Stimulated activated CD4-positive, alpha-beta T cell treated with anti-CD3 and anti-CD28 coated beads, TNF-alpha, amount 100 ng/mL, for 48 hours (primary cell): Measurements from ENCODE around the gene UNC5A.

Source experiments
- DNase-seq, 3 donors: peaks; one replicate each; pipeline ENCODE4 v3.0.0-alpha.2; 2020; ENCODE audit warnings: low read depth in 3 of 3

Gene UNC5A

DNA sequence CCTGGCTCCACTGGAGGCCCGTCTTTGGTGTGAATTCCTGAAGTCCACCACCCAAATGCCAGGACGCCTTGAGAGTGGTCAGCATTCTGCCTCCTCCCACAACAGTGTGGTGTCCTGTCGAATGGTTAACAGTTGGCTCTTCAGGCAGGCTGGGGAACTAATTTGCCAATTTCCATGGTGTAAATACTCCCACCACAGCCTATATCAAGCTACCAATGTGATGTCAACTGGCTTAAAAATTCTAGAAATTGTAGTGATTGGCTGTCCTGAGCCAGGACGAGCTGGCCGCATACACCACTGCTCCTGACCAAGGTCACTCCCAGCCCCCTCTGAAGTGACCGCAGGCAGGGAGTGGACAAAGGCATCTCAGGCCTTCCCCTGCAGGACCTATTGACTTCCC is 11.1 kb downstream of the UNC5A start:
- no peak for DNase-seq

DNA sequence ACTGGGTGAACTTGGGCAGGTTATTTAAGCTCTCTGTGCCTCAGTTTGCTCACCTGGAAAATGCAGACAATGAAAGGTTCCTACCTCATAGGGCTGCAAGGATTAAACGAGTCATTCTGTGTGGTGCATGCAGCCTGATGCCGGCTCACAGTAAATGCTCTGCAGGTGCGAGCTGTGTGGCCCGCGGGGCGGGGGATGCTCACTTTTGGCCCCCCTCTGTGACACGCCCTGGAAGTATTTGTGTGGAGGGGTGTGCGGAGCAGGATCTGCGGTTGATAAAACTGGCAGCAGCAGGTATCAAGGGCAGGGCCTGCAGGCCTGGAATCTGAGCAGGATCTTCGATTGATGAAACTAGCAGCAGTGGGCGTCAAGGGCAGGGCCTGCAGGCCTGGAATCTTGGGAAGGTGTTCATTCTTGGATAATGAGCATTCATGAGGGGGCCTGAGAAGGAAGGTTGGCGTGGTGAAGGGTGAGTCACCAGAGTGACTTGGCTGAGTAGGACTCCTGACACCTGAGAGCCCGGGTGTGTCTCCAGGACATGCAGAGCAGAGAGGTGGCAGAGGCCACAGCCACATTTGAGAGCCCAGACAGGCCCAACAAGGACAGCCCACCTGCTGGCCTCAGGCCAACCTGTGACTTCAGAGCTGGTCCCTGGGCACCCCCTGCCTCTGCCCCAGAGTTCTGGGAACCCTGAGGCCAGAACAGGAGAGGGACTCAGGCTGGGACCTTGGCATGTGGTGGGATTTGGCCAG is 11.9 kb downstream of the UNC5A start:
- no peak for DNase-seq

DNA sequence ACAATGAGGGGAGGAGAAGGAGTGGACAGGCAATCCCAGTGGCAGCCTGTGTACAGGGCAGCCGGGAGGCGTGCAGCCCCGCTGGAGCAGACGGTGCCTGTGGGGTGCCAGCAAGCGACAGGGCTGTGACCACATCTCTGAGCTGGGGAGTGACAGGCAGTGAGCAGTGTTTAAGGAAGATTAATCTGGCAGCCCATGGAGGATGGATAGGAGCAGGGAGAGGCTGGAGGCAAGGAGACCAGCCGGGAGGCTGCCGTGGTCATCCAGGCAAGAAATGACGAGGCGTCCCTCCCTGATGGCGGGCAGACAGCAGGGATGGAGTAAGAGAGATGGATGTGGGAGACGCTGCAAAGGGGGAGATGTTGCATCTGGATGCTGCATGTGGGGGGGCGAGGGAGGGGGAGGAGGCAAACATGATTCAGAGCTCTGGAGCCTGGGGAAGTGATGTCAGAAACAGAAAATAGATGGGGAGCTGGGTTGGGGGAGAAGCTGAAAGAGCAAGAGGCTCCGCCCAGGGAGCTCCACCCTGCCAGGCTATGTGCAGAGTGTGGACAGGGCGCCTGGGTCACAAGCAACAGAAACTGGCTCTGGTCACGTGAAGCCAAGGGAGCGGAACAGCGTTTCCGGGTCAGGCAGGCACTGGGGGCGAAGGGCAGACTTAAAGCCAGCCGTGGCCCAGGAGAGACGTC is 12.6 kb downstream of the UNC5A start:
- no peak for DNase-seq

DNA sequence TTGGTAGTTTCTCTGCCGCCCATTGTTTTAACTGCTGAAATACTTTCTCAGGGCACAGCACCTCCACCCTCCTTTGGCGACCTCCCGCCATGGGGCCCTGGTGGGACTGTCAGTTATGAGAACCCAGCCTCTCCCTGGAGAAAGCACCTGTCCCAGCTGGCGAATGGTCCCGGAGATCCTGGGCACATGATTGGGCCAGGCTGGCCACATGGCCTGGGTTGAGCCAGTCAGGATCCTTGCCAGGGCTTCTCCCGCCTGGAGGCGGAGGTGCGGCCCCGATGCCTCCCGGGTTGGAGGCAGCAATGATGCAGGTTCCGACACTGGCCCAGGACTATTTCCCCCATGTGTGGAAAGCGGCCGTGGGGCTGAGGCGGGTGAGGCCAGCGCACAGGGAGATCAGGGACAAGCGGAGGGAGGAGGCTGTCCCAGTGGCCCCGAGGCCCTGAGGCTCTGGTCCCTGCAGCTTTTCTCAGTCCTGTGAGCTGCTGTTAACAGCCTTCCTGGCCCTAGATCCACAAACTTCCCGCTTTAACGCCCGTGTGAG is 13.6 kb downstream of the UNC5A start:
- no peak for DNase-seq

- DNase-seq, result no peak
Measured at GRCh38 chr5:176824604-176825003, 14.2 kb downstream of the UNC5A start.

DNA sequence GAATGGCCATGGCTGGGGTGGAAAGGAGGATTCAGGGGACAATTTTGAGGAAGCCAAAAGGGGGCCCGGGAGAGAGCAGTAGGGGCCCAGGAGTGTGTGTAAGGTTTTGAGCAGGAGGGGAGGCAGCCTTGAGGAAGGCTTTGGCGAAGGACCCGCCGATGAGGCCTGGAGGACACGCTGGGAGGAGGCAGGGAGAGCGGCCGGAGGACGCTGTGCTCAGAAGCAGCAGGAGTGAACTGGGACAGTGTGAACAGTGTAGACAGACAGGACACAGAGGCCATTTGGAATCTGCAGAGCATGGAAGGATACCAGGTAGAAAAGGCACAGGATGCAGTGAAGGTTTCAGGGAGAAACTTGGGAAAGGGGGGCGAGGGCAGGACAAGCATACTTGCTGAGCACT is 14.9 kb downstream of the UNC5A start:
- DNase-seq, result no peak

DNA sequence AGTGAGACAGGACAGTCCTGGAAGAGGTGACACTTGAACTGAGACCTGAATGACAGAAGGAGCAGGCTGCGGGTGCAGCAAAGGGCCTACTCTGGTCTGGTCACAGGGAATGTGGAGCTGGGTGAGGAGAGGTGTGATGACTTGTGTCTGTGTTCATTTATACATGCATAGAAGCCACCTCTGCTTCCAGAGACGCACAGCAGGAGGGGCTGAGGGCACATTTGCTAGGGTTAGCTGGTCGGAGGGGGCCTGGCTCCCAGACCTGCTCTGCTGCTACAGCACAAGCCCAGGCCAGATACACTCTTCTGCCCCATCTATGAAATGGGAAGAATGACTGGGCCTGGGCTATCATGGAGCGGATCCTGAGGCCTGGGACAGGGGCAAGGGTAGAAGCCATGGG is 15.6 kb downstream of the UNC5A start:
- no peak for DNase-seq

GRCh38 chr5:176827736-176828414 is 17.5 kb downstream of the UNC5A start:
- DNase-seq, result no peak

DNA sequence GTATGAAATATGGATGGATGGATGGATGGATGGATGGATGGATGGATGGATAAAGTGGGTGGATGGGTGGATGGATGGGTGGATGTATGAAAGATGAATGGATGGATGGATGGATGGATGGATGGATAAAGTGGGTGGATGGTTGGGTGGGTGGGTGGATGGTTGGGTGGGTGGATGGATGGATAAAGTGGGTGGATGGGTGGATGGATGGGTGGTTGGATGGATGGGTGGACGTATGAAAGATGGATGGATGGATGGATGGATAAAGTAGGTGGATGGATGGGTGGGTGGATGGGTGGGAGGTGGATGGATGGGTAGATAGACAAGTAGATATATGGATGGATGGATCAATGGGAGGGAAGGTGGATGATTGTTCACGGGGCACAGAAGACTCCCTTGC is 19.0 kb downstream of the UNC5A start:
- no peak for DNase-seq

- DNase-seq, result no peak
Measured at GRCh38 chr5:176830422-176830994, 20.1 kb downstream of the UNC5A start.

DNA sequence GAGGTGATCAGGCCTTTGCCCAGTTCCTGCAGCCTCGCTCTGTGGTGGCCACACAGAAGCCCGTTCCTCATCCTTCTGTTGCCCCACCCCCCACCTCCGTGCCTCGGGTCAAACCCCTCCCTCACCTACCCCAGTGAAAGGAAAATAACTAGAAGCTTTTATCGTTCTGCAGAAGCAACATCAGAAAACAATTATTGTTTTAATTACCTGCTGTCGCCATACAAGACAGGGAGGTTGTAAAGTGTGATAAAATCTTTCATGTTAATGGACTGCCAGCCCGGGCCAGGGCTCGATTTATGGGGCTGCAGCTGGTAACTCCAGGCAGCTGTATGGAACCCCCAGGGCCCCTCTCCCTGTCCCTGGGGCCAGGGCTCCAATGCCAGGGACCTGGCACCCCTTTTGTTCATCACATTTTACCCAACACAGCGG is 20.6 kb downstream of the UNC5A start:
- DNase-seq, result no peak

DNA sequence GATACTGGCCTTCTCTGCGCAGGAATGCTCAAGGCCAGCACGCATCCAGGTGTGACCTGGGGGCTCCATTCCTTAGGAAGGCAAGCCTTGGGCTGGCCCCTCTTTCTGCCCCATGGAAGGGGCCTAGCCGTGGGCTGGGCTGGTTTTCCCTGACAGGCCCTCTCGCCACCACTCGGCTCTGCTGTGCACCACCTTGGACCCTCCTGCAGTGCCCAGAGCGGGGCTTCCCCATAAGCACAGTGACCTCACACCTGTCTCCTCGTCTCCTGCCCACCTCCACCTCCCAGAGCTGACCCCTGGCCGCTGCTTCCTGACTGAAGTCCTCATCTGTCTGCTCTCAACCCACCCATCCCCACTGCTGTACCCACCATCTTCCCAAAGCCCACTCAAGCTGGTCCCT is 21.1 kb downstream of the UNC5A start:
- DNase-seq, result no peak

GRCh38 chr5:176832162-176832561 is 21.8 kb downstream of the UNC5A start:
- DNase-seq, result no peak

- no peak for DNase-seq
Measured at GRCh38 chr5:176833286-176833685, 22.9 kb downstream of the UNC5A start.

GRCh38 chr5:176835918-176836317 is 25.6 kb downstream of the UNC5A start:
- no peak for DNase-seq

- DNase-seq, result no peak
Measured at GRCh38 chr5:176836811-176837706, 26.7 kb downstream of the UNC5A start.

- peak; percentile 60 to 78 (median 61) for DNase-seq
Measured at GRCh38 chr5:176837707-176838115, 27.4 kb downstream of the UNC5A start.

- DNase-seq, result no peak
Measured at GRCh38 chr5:176843673-176844072, 33.3 kb downstream of the UNC5A start.

- DNase-seq, result no peak
Measured at GRCh38 chr5:176844281-176844680, 33.9 kb downstream of the UNC5A start.

GRCh38 chr5:176844706-176845391 is 34.5 kb downstream of the UNC5A start:
- no peak for DNase-seq

DNA sequence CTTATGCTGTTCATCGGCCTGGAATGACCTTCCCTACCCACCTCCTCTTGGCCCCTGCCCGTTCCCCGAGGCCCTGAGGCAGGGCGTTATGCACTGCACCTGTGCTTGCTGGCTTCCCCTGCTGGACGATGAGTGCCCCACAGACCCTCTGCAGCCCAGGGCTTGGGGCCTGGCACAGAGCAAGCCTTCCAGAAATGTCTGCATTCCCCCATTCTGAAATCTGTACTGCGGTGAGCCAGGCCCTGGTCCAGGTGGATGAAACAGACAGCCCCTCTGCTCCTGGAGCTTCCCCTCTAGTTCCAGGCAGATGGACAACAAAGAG is 35.0 kb downstream of the UNC5A start:
- no peak for DNase-seq
